ENCODE data around the gene MFSD6. TPM values are rescaled to one million over a fixed set of nuclear protein-coding genes. Genes with fewer than 3 reads are reported as not detected.
A peak's percentile ranks its signal among the peaks of the same experiment; 100 is the strongest.
"Not testable (repeated sequence)": the region's sequence is repeated elsewhere in the genome, so short reads cannot be mapped to it uniquely, and the experiment has no call there.

Gene MFSD6
- total RNA-seq (10 to 100 TPM; 15.0 to 52.0 TPM), polyA plus RNA-seq (ENCODE audit: insufficient read length in 2 of 2) (10 to 100 TPM; 40.1 to 44.5 TPM)
- long read RNA-seq, donor 1, full-length matches to known transcripts: 7 of 7 reads
- long read RNA-seq, donor 1, partial matches to known transcripts: 0 of 7 reads
- long read RNA-seq, donor 1, other reads (novel, unspliced or antisense): 0 of 7 reads
- long read RNA-seq, donor 2, full-length matches to known transcripts: 4 of 4 reads
- long read RNA-seq, donor 2, partial matches to known transcripts: 0 of 4 reads
- long read RNA-seq, donor 2, other reads (novel, unspliced or antisense): 0 of 4 reads
- long read RNA-seq, donor 3, partial matches to known transcripts: 0 of 4 reads
- long read RNA-seq, donor 3, other reads (novel, unspliced or antisense): 0 of 4 reads
- long read RNA-seq, donor 4, full-length matches to known transcripts: 2 of 7 reads
- long read RNA-seq, donor 4, partial matches to known transcripts: 0 of 7 reads
- long read RNA-seq, donor 4, other reads (novel, unspliced or antisense): 5 of 7 reads

- peak in 5 of 6 donors; percentile 13 to 78 (median 22) for DNase-seq (ENCODE audit: low read depth in 4 of 6, low spot score in 6 of 6)
- under 1% methylated on average over 94 of the region's 98 CpGs for WGBS (ENCODE audit: insufficient coverage)
Observed at GRCh38 chr2:190407662-190408537, at the start of gene MFSD6. MFSD6 (plus strand) TSS chr2:190408355; CDS start chr2:190436030, 27,675 bp downstream.

GRCh38 chr2:190358655-190359448, 49.3 kb upstream of the MFSD6 start:
- H3K36me3 ChIP-seq (ENCODE audit: control insufficient read depth, insufficient read depth, low read length); H3K27me3 ChIP-seq (ENCODE audit: control insufficient read depth, insufficient read depth, low read length); H3K9me3 ChIP-seq (ENCODE audit: control insufficient read depth, insufficient read depth, low read length); DNase-seq (ENCODE audit: low read depth in 4 of 6, low spot score in 6 of 6); H3K4me1 ChIP-seq (ENCODE audit: control insufficient read depth, insufficient read depth, low read length); H3K4me3 ChIP-seq (ENCODE audit: low read depth, low read length); H3K27ac ChIP-seq (ENCODE audit: low read depth, low read length): not testable (repeated sequence)
- 97% methylated on average over 6 of the region's 8 CpGs for WGBS (ENCODE audit: insufficient coverage)

More at GRCh38 chr2:190407662-190408537, at the start of gene MFSD6:
- H3K4me3 ChIP-seq (ENCODE audit: low read depth, low read length): peak within 1 kb of the TSS; percentile 61
- H3K27ac ChIP-seq (ENCODE audit: low read depth, low read length): peak within 1 kb of the TSS; percentile 33
- H3K4me1 ChIP-seq (ENCODE audit: control insufficient read depth, insufficient read depth, low read length): peaks cover 4% of the 10 kb centered on the region
- no peaks in the 10 kb centered on the region for H3K9me3 ChIP-seq (ENCODE audit: control insufficient read depth, insufficient read depth, low read length)
- no peaks in the 10 kb centered on the region for H3K36me3 ChIP-seq (ENCODE audit: control insufficient read depth, insufficient read depth, low read length)
- H3K27me3 ChIP-seq (ENCODE audit: control insufficient read depth, insufficient read depth, low read length): peaks cover 3% of the 10 kb centered on the region

GRCh38 chr2:190360561-190360960, 47.6 kb upstream of the MFSD6 start:
- Histone ChIP-seq H3K4me1 (ENCODE audit: control insufficient read depth, insufficient read depth, low read length) (peaks cover 4% of the 10 kb centered on the region), H3K4me3 (ENCODE audit: low read depth, low read length) (no peak overlapping the region), H3K27me3 (ENCODE audit: control insufficient read depth, insufficient read depth, low read length) (no peaks in the 10 kb centered on the region), H3K36me3 (ENCODE audit: control insufficient read depth, insufficient read depth, low read length) (peaks cover 4% of the 10 kb centered on the region), H3K27ac (ENCODE audit: low read depth, low read length) (peak overlapping the region; percentile 63), H3K9me3 (ENCODE audit: control insufficient read depth, insufficient read depth, low read length) (no peaks in the 10 kb centered on the region)
- no peak for DNase-seq (ENCODE audit: low read depth in 4 of 6, low spot score in 6 of 6)

GRCh38 chr2:190360965-190361364, 47.2 kb upstream of the MFSD6 start:
- Histone ChIP-seq H3K9me3 (ENCODE audit: control insufficient read depth, insufficient read depth, low read length) (no peaks in the 10 kb centered on the region), H3K27ac (ENCODE audit: low read depth, low read length) (no peak overlapping the region), H3K36me3 (ENCODE audit: control insufficient read depth, insufficient read depth, low read length) (peaks cover 8% of the 10 kb centered on the region), H3K27me3 (ENCODE audit: control insufficient read depth, insufficient read depth, low read length) (no peaks in the 10 kb centered on the region), H3K4me3 (ENCODE audit: low read depth, low read length) (no peak overlapping the region), H3K4me1 (ENCODE audit: control insufficient read depth, insufficient read depth, low read length) (peaks cover 4% of the 10 kb centered on the region)
- no peak for DNase-seq (ENCODE audit: low read depth in 4 of 6, low spot score in 6 of 6)
- no CpG with 5 or more reads among the region's 3 CpGs for WGBS (ENCODE audit: insufficient coverage)

GRCh38 chr2:190361572-190361971, 46.6 kb upstream of the MFSD6 start:
- no peaks in the 10 kb centered on the region for H3K27me3 ChIP-seq (ENCODE audit: control insufficient read depth, insufficient read depth, low read length)
- no peaks in the 10 kb centered on the region for H3K9me3 ChIP-seq (ENCODE audit: control insufficient read depth, insufficient read depth, low read length)
- no CpG with 5 or more reads among the region's 2 CpGs for WGBS (ENCODE audit: insufficient coverage)
- no peak for DNase-seq (ENCODE audit: low read depth in 4 of 6, low spot score in 6 of 6)
- H3K4me1 ChIP-seq (ENCODE audit: control insufficient read depth, insufficient read depth, low read length): peaks cover 4% of the 10 kb centered on the region
- no peak overlapping the region for H3K27ac ChIP-seq (ENCODE audit: low read depth, low read length)
- peaks cover 14% of the 10 kb centered on the region for H3K36me3 ChIP-seq (ENCODE audit: control insufficient read depth, insufficient read depth, low read length)
- no peak overlapping the region for H3K4me3 ChIP-seq (ENCODE audit: low read depth, low read length)

- no peak for DNase-seq (ENCODE audit: low read depth in 4 of 6, low spot score in 6 of 6)
- no peaks in the 10 kb centered on the region for H3K9me3 ChIP-seq (ENCODE audit: control insufficient read depth, insufficient read depth, low read length)
Observed at GRCh38 chr2:190362894-190363293, 45.3 kb upstream of the MFSD6 start.

GRCh38 chr2:190365499-190366204, 42.5 kb upstream of the MFSD6 start:
- no peak overlapping the region for H3K27ac ChIP-seq (ENCODE audit: low read depth, low read length)
- no peaks in the 10 kb centered on the region for H3K27me3 ChIP-seq (ENCODE audit: control insufficient read depth, insufficient read depth, low read length)
- no peak overlapping the region for H3K4me3 ChIP-seq (ENCODE audit: low read depth, low read length)
- H3K9me3 ChIP-seq (ENCODE audit: control insufficient read depth, insufficient read depth, low read length): no peaks in the 10 kb centered on the region
- WGBS (ENCODE audit: insufficient coverage): 94% methylated on average over 19 of the region's 19 CpGs
- DNase-seq (ENCODE audit: low read depth in 4 of 6, low spot score in 6 of 6): no peak
- no peaks in the 10 kb centered on the region for H3K4me1 ChIP-seq (ENCODE audit: control insufficient read depth, insufficient read depth, low read length)
- H3K36me3 ChIP-seq (ENCODE audit: control insufficient read depth, insufficient read depth, low read length): peaks cover 20% of the 10 kb centered on the region

More at GRCh38 chr2:190362894-190363293, 45.3 kb upstream of the MFSD6 start:
- Histone ChIP-seq H3K36me3 (ENCODE audit: control insufficient read depth, insufficient read depth, low read length) (peaks cover 20% of the 10 kb centered on the region), H3K27me3 (ENCODE audit: control insufficient read depth, insufficient read depth, low read length) (no peaks in the 10 kb centered on the region), H3K4me1 (ENCODE audit: control insufficient read depth, insufficient read depth, low read length) (peaks cover 4% of the 10 kb centered on the region), H3K4me3 (ENCODE audit: low read depth, low read length) (no peak overlapping the region), H3K27ac (ENCODE audit: low read depth, low read length) (no peak overlapping the region)
- WGBS (ENCODE audit: insufficient coverage): no CpG with 5 or more reads among the region's 1 CpG

GRCh38 chr2:190366248-190366753, 41.9 kb upstream of the MFSD6 start:
- 91% methylated on average over 8 of the region's 11 CpGs for WGBS (ENCODE audit: insufficient coverage)
- H3K36me3 ChIP-seq (ENCODE audit: control insufficient read depth, insufficient read depth, low read length): peaks cover 20% of the 10 kb centered on the region
- H3K27me3 ChIP-seq (ENCODE audit: control insufficient read depth, insufficient read depth, low read length): no peaks in the 10 kb centered on the region
- H3K27ac ChIP-seq (ENCODE audit: low read depth, low read length): no peak overlapping the region
- DNase-seq (ENCODE audit: low read depth in 4 of 6, low spot score in 6 of 6): no peak
- no peaks in the 10 kb centered on the region for H3K9me3 ChIP-seq (ENCODE audit: control insufficient read depth, insufficient read depth, low read length)
- H3K4me1 ChIP-seq (ENCODE audit: control insufficient read depth, insufficient read depth, low read length): no peaks in the 10 kb centered on the region
- H3K4me3 ChIP-seq (ENCODE audit: low read depth, low read length): no peak overlapping the region
